A549 (cell line): ENCODE data around the gene CCL24. TPM values are rescaled to one million over a fixed set of nuclear protein-coding genes. Genes with fewer than 3 reads are reported as not detected.

Experiments used
- ATAC-seq, 2 experiments: fragments of 200-7000 bp in 1 of 2; fragments of >200 bp in 1 of 2; cut with Nextera tagmentation in 1 of 2; cut with Tn5 transposase in 1 of 2; 3 replicates each; pipeline versions ENCODE4 v1.8.0 to v1.9.1; 2018 to 2020; ENCODE audit warnings: mild to moderate bottlenecking in 1 of 2, moderate library complexity in 1 of 2
- CTCF ChIA-PET: fragments of 300-600 bp; sonication (Branson Sonifier 250); formaldehyde crosslinking; extraction: SDS; loops from one replicate; lab custom pipeline; 2021; ENCODE audit warnings: antibody characterized with exemption, inconsistent platforms; lab: Yijun Ruan, JAX
- POLR2A ChIA-PET: fragments of 350-600 bp; formaldehyde crosslinking; extraction: SDS; loops from one replicate; lab custom pipeline; 2021; ENCODE audit warnings: antibody characterized with exemption, inconsistent platforms; lab: Yijun Ruan, JAX
- DNase-seq, 2 experiments: peaks; one replicate each; pipeline versions ENCODE4 v3.0.0 to v3.0.0-alpha.2; 2011 to 2016; ENCODE audit warnings: low read depth in 1 of 2, low spot score in 1 of 2
- FAIRE-seq: peaks from 2 replicates; lab custom pipeline; 2011; peaks lifted over from hg19 to GRCh38; lab: Jason Lieb, UNC
- H3K27ac ChIP-seq, 2 experiments: fragments of >200 bp; sonication (Bioruptor Twin); formaldehyde crosslinking; 3 replicates each; pipeline ENCODE4 v1.5.1; 2016 to 2017
- H3K4me1 ChIP-seq: fragments of >200 bp; sonication (Bioruptor Twin); formaldehyde crosslinking; 3 replicates; pipeline ENCODE4 v1.6.1; 2016
- H3K4me2 ChIP-seq: fragments of >200 bp; sonication (Bioruptor Twin); formaldehyde crosslinking; 3 replicates; pipeline ENCODE4 v1.6.1; 2016
- H3K4me3 ChIP-seq: fragments of >200 bp; sonication (Bioruptor Twin); formaldehyde crosslinking; 3 replicates; pipeline ENCODE4 v1.5.1; 2016
- H3K9me3 ChIP-seq: fragments of >200 bp; sonication (Bioruptor Twin); formaldehyde crosslinking; 3 replicates; pipeline ENCODE4 v1.6.1; 2016
- BCL3 ChIP-seq: fragments of >200 bp; sonication (Bioruptor Twin); formaldehyde crosslinking; IDR thresholded peaks from 3 replicates; pipeline ENCODE4 v1.6.1; 2016
- BHLHE40 ChIP-seq: IDR thresholded peaks from 2 replicates; pipeline ENCODE4 v1.6.1; 2012; ENCODE audit warnings: low read depth, low read length, inconsistent platforms
- CHD2 ChIP-seq: fragments of 150-350 bp; IDR thresholded peaks from 2 replicates; pipeline ENCODE4 v1.6.1; 2014; ENCODE audit warnings: low read length; ENCODE audit not compliant: partially characterized antibody
- EHMT2 ChIP-seq: fragments of 200-600 bp; sonication (generic); IDR thresholded peaks from 2 replicates; pipeline ENCODE4 v1.6.1; 2016; ENCODE audit warnings: antibody characterized with exemption, low read depth, mild to moderate bottlenecking, moderate library complexity
- FOXS1 ChIP-seq: fragments of 250-450 bp; sonication (Bioruptor Pico); IDR thresholded peaks from 2 replicates; pipeline ENCODE4 v1.5.0; 2020; ENCODE audit warnings: mild to moderate bottlenecking, moderate library complexity
- GATA3 ChIP-seq: IDR thresholded peaks from 2 replicates; pipeline ENCODE4 v1.6.1; 2012; ENCODE audit warnings: borderline replicate concordance
- HDAC2 ChIP-seq: fragments of 200-600 bp; sonication (generic); IDR thresholded peaks from 2 replicates; pipeline ENCODE4 v1.6.1; 2016
- HES2 ChIP-seq: fragments of >200 bp; sonication (Bioruptor Twin); formaldehyde crosslinking; IDR thresholded peaks from 2 replicates; pipeline ENCODE4 v1.6.1; 2016
- HOXA7 ChIP-seq: fragments of 250-450 bp; sonication (Bioruptor Pico); IDR thresholded peaks from 2 replicates; pipeline ENCODE4 v1.5.0; 2020; ENCODE audit warnings: mild to moderate bottlenecking, moderate library complexity
- JUN ChIP-seq, 2 experiments: fragments of >200 bp; sonication (Bioruptor Twin); formaldehyde crosslinking; IDR thresholded peaks; 2 replicates in 1 of 2; 3 replicates in 1 of 2; pipeline ENCODE4 v1.6.1; 2016 to 2017
- MAZ ChIP-seq: fragments of 150-350 bp; IDR thresholded peaks from 2 replicates; pipeline ENCODE4 v1.6.1; 2014; ENCODE audit warnings: antibody characterized with exemption, low read depth, low read length, borderline replicate concordance
- NR3C1 ChIP-seq: fragments of >200 bp; sonication (Bioruptor Twin); formaldehyde crosslinking; IDR thresholded peaks from 3 replicates; pipeline ENCODE4 v1.6.1; 2017
- RARB ChIP-seq: fragments of 250-450 bp; sonication (Bioruptor Pico); IDR thresholded peaks from 2 replicates; pipeline ENCODE4 v1.8.0; 2021; ENCODE audit warnings: mild to moderate bottlenecking, moderate library complexity
- REST ChIP-seq: fragments of 200-600 bp; sonication (generic); IDR thresholded peaks from 2 replicates; pipeline ENCODE4 v1.6.1; 2016; ENCODE audit warnings: antibody characterized with exemption, mild to moderate bottlenecking, moderate library complexity
- SMC3 ChIP-seq: fragments of >200 bp; sonication (Bioruptor Twin); formaldehyde crosslinking; IDR thresholded peaks from 3 replicates; pipeline ENCODE4 v1.6.1; 2018; ENCODE audit warnings: inconsistent platforms
- ZFP36 ChIP-seq: fragments of 450-650 bp; IDR thresholded peaks from 2 replicates; pipeline ENCODE4 v1.6.1; 2014; ENCODE audit warnings: borderline replicate concordance; ENCODE audit not compliant: partially characterized antibody
- ZNF302 ChIP-seq: fragments of 250-450 bp; sonication (Bioruptor Pico); IDR thresholded peaks from 2 replicates; pipeline ENCODE4 v1.9.0; 2021; ENCODE audit warnings: inconsistent platforms, mild to moderate bottlenecking, moderate library complexity
- ZSCAN20 ChIP-seq: fragments of 250-450 bp; sonication (Bioruptor Pico); IDR thresholded peaks from 2 replicates; pipeline ENCODE4 v1.8.0; 2022; ENCODE audit warnings: mild to moderate bottlenecking, moderate library complexity
- WGBS: methylation state at CpG from one replicate; pipeline ENCODE4 v1.1.6; 2017; ENCODE audit errors: missing lambda C conversion rate; 5-methylcytosine and 5-hydroxymethylcytosine counted together
- polyA plus RNA-seq, 4 experiments: library from polyadenylated mRNA; depleted of rRNA in 3 of 4; stranded (reverse); fragments of >200 nt; fragmentation: RNase III in 1 of 4; extraction: RNeasy Plus Mini Kit Qiagen cat#74134 plus additional on column Dnase treatment in 1 of 4; gene quantifications; 2 replicates in 3 of 4; 3 replicates in 1 of 4; pipeline ENCODE4 v1.2.3, GENCODE V29; 2011 to 2017
- TF ChIP-seq, protein P1 (sequence below): fragments of 450-650 bp; IDR thresholded peaks from 2 replicates; pipeline ENCODE4 v1.6.1; 2014; ENCODE audit warnings: antibody characterized with exemption

The CCL24 gene
- polyA plus RNA-seq, 2 of the 4 experiments (the other 2 are of a cell fraction) = 0.14 TPM; not detected in 1

- no peak overlapping the region for H3K27ac ChIP-seq
- peaks cover 2% of the 10 kb centered on the region; the same call in 1 of the 3 replicates for H3K9me3 ChIP-seq
- FAIRE-seq = no peak
- 15% methylated on average over 3 of the region's 3 CpGs for WGBS
- POLR2A ChIA-PET = no interaction called here
- CTCF ChIA-PET = interaction anchor here (2.5 kb wide), 1 partner anchor 50 kb away, joined by 7 read pairs; no protein-coding TSS in a partner anchor
- H3K4me3 ChIP-seq = no peak overlapping the region
- ATAC-seq = no peak
- TF ChIP-seq ZSCAN20 (CRISPR knock-in tag) (no peak), JUN (IDR thresholded peaks at IDR 0.05) (no peak), NR3C1 (no peak), EHMT2 (no peak), MAZ (no peak), REST (no peak), GATA3 (no peak), HDAC2 (no peak), SMC3 (no peak), CHD2 (no peak), HOXA7 (no peak), FOXS1 (no peak), ZNF302 (no peak), RARB (CRISPR knock-in tag) (no peak), BHLHE40 (no peak), BCL3 (no peak), HES2 (no peak)
- H3K4me1 ChIP-seq = no peaks in the 10 kb centered on the region
- DNase-seq = no peak
- no peak overlapping the region for H3K4me2 ChIP-seq
Measured at GRCh38 chr7:75813084-75813483, 522 bp downstream of the CCL24 start.

DNA sequence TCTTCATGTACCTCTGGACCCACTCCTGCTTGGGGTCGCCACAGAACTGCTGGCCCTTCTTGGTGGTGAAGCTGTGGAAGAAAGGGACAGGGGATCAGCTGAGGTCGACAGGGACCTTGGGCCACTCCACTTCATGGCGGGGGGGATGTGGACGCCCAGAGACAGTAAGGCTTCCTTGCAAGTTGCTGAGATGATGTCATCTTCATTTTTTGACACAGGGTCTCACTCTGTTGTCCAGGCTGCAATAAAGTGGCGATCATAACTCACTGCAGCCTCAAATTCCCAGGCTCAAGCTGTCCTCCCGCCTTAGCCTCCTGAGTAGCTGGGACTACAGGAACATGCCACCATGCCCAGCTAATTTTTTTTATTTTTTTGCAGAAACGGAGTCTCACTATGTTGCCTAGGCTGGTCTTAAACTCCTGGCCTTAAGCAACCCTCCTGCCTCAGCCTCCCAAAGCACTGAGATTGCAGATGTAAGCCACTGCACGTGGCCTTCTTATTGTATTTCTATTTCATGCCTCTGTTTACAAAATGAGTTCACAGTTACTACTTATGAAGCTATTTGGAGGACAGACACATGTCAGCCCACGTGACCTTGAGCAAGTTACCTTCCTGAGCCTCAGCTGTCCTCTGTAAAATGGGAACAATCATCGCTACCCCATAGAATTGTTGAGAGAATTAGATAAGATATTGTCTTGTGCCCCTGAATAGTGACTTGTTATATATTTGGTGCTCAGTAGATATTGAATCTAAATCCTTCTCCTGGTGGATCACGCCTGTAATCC is 1.5 kb downstream of the CCL24 start:
- WGBS = 75% methylated on average over 11 of the region's 11 CpGs
- CTCF ChIA-PET = interaction anchor here (0.6 to 2.5 kb wide), 5 partner anchors 20 to 55 kb away, joined by 3 to 7 read pairs (median 3); no protein-coding TSS in a partner anchor
- no peak for FAIRE-seq
- POLR2A ChIA-PET = interaction anchor here (0.9 kb wide), 1 partner anchor 16 kb away, joined by 3 read pairs; no protein-coding TSS in a partner anchor
- no peak for DNase-seq
- TF ChIP-seq, protein P1, sequence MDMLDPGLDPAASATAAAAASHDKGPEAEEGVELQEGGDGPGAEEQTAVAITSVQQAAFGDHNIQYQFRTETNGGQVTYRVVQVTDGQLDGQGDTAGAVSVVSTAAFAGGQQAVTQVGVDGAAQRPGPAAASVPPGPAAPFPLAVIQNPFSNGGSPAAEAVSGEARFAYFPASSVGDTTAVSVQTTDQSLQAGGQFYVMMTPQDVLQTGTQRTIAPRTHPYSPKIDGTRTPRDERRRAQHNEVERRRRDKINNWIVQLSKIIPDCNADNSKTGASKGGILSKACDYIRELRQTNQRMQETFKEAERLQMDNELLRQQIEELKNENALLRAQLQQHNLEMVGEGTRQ = peak; percentile 30; the same call in 1 of the 2 replicates
- TF ChIP-seq ZFP36 = no peak
- no peak overlapping the region for H3K27ac ChIP-seq
- no peak for ATAC-seq
- H3K4me1 ChIP-seq = no peaks in the 10 kb centered on the region
- H3K4me3 ChIP-seq = no peak overlapping the region
- peaks cover 10% of the 10 kb centered on the region for H3K9me3 ChIP-seq
- no peak overlapping the region for H3K4me2 ChIP-seq
